Measurements from ENCODE around the gene ATXN7.

- TF ChIP-seq CTCF (conservative IDR thresholded peaks at IDR 0.05) (no peak), ZFX (IDR thresholded peaks at IDR 0.05) (no peak)
Observed at GRCh38 chr3:63896332-63897030, 32.8 kb downstream of the ATXN7 start.
